ENCODE data around the gene ZNF883. TPM values are rescaled to one million over a fixed set of nuclear protein-coding genes. Genes with fewer than 3 reads are reported as not detected.
A peak's percentile ranks its signal among the peaks of the same experiment; 100 is the strongest.

The ZNF883 gene
- total RNA-seq, 1 donor from 2014 or later = 1.1 TPM

- peak; percentile 63 for DNase-seq (ENCODE audit: low read depth)
These were observed 90.4 kb downstream of the ZNF883 start for GRCh38 chr9:112921549-112921948.

GRCh38 chr9:112917987-112918362 lies 94.0 kb downstream of the ZNF883 start:
- DNase-seq (ENCODE audit: low read depth) = no peak

GRCh38 chr9:112917047-112917986 lies 94.7 kb downstream of the ZNF883 start:
- no peak for DNase-seq (ENCODE audit: low read depth)

- DNase-seq (ENCODE audit: low read depth) = peak; percentile 70
These were observed 97.5 kb downstream of the ZNF883 start for GRCh38 chr9:112914524-112914923.

- DNase-seq (ENCODE audit: low read depth) = no peak
These were observed 98.7 kb downstream of the ZNF883 start for GRCh38 chr9:112913326-112913725.

- DNase-seq (ENCODE audit: low read depth) = no peak
These were observed 99.4 kb downstream of the ZNF883 start for GRCh38 chr9:112912636-112913035.

GRCh38 chr9:112911736-112912135 lies 100.3 kb downstream of the ZNF883 start:
- no peak for DNase-seq (ENCODE audit: low read depth)

Other genes with a start within 250 kb of the ZNF883 start
- gene SLC46A2, start 121.3 kb downstream of the ZNF883 start, total RNA-seq = not detected in 2 replicates
- gene ZFP37, start 44.5 kb upstream of the ZNF883 start, total RNA-seq = 5.5 and 7.8 TPM in 2 replicates
- 62.3 and 68.5 TPM in 2 replicates for gene SLC31A2, start 138.8 kb upstream of the ZNF883 start, total RNA-seq
- 20.3 and 20.5 TPM in 2 replicates for gene FKBP15, start 209.1 kb upstream of the ZNF883 start, total RNA-seq
- gene SLC31A1, start 209.4 kb upstream of the ZNF883 start, total RNA-seq = 12.0 and 13.6 TPM in 2 replicates

Measured in myocyte (in vitro differentiated cells).